ENCODE data around the gene LRRC43.

Gene LRRC43, protein sequence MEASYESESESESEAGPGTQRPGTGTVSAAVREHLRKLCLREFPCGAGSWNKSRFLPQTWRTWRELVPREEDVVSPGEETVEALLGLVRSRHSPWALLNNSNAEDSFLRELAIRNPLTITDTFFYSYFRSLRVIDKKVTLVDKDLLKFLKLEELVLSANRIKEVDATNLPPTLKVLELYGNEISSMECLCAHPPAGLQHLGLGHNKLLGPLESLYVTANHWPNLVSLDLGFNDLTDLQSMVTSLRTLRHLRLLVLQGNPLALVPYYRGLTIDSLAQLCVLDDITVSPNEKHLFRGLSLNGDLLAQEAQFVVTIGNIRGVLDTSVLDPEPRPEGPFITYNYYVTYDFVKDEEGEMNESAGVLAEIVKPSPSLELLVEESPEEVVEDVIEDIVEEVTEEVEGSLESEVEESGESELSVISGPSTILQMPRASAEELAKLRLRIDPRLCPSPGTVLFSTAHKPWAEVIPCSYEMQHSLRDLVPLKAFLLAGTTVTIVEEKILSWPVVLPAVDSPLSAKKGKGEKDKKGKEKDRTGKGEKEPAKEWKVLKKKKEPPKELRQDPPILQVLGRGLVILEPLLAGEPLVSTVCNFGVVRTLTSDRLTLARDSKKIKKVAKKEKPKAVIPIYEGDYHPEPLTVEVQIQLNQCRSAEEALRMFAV
- total RNA-seq, result 0 to 1.4 (median 0) reads per million in 3 donors

DNA sequence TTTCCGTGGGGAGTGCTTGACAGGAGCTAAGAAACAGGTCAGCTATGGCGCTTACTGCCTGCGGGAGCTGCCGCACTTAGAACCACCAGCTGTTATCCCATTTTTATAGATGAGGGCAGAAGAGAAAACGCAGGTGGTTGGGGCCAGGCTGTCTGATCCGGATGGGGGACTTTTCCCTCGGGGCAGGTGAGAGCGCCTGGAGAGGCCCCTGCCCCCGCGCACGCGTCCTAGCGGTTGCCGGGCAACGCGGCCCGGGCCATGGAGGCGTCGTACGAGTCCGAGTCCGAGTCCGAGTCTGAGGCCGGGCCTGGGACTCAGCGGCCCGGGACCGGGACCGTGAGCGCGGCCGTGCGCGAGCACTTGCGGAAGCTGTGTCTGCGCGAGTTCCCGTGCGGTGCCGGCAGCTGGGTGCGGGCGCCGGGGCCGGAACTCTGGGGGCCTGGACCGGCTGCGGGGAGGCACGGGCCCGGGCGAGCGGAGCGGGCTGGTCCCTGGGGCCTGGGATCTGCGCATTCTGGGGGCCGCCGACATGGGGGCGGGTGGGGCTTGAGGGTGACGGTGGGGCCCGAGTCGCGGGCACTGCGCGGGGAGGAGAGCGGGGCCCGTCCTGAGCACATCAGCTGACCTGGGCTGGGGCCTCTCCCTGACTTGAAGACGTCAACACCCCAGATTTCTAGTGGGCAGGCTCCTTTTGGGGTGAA, at the start of gene LRRC43:
Gene LRRC43 (plus strand): TSS at position 237 of the 701 bp plus-strand sequence. CDS start 22 bp downstream, at position 259.
- H3K36me3 ChIP-seq (ENCODE audit: control insufficient read depth, insufficient read depth, low read length), result no peaks in the 10 kb centered on the region
- no peak for DNase-seq
- H3K4me1 ChIP-seq (ENCODE audit: control insufficient read depth, insufficient read depth, low read length, poor library complexity, severe bottlenecking), result peaks cover 6% of the 10 kb centered on the region
- H3K27ac ChIP-seq (ENCODE audit: insufficient read depth, low read length, poor library complexity, severe bottlenecking), result no peak within 1 kb of the TSS
- H3K4me3 ChIP-seq (ENCODE audit: insufficient read depth, low read depth, low read length, poor library complexity, severe bottlenecking), result peak within 1 kb of the TSS; percentile 52
- peaks cover 4% of the 10 kb centered on the region for H3K27me3 ChIP-seq (replicated peaks; ENCODE audit: control insufficient read depth, insufficient read depth, low read length, poor library complexity, severe bottlenecking)
- H3K9me3 ChIP-seq (ENCODE audit: control insufficient read depth, low read length), result no peaks in the 10 kb centered on the region

DNA sequence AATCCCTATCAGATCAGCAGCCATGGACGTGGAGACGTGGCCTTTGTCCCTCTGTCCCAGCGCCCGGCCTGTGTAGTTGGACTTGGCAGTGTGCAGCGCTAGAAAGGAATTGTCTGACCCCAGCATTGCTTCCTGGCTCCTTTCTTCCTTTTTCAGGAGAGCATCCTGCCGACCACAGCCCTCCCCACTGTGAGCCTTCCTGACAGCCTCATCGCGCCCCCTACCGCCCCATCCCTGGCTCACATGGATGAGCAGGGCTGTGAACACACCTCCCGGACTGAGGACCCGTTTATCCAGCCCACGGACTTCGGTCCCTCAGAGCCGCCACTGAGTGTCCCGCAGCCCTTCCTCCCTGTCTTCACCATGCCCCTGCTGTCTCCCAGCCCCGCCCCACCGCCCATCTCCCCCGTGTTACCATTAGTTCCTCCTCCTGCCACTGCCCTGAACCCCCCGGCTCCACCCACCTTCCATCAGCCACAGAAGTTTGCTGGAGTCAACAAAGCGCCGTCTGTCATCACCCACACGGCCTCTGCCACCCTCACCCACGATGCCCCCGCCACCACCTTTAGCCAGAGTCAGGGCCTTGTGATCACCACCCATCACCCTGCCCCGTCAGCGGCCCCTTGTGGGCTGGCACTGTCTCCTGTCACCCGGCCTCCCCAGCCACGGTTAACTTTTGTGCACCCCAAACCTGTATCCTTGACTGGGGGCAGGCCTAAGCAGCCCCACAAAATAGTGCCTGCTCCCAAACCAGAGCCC, 49.6 kb upstream of the LRRC43 start:
- Histone ChIP-seq H3K36me3 (ENCODE audit: control insufficient read depth, insufficient read depth, low read length) (peaks cover 54% of the 10 kb centered on the region), H3K4me1 (ENCODE audit: control insufficient read depth, insufficient read depth, low read length, poor library complexity, severe bottlenecking) (no peaks in the 10 kb centered on the region), H3K27ac (ENCODE audit: insufficient read depth, low read length, poor library complexity, severe bottlenecking) (no peak overlapping the region), H3K4me3 (ENCODE audit: insufficient read depth, low read depth, low read length, poor library complexity, severe bottlenecking) (no peak overlapping the region), H3K27me3 (replicated peaks; ENCODE audit: control insufficient read depth, insufficient read depth, low read length, poor library complexity, severe bottlenecking) (no peaks in the 10 kb centered on the region), H3K9me3 (ENCODE audit: control insufficient read depth, low read length) (no peaks in the 10 kb centered on the region)
- no peak for DNase-seq

DNA sequence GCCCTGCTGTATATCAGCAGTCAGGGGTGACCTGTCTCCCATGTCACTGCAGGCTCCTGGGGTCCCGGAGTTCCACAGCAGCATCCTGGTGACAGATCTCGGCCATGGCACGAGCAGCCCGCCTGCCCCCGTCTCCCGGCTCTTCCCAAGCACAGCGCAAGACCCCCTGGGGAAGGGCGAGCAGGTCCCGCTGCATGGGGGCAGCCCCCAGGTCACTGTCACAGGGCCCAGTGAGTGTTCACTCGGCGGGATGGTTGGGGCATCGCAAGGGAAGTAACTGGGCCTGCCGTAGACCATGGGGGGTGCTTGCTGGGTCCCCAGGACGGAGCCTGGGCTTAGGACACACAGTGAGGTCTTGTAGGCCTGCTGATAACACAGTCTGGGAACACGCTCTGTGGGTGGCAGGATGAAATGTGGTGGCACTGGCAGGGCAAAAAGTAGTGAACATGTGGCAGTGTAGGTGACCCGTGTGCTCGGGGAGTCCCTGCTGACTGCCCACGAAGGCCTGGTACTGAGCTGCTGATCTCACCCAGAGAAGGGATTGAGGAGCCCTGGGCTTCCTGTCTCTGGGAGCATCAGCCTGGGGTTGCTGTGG, 47.4 kb upstream of the LRRC43 start:
- Histone ChIP-seq H3K4me1 (ENCODE audit: control insufficient read depth, insufficient read depth, low read length, poor library complexity, severe bottlenecking) (no peaks in the 10 kb centered on the region), H3K27me3 (replicated peaks; ENCODE audit: control insufficient read depth, insufficient read depth, low read length, poor library complexity, severe bottlenecking) (no peaks in the 10 kb centered on the region), H3K27ac (ENCODE audit: insufficient read depth, low read length, poor library complexity, severe bottlenecking) (no peak overlapping the region), H3K4me3 (ENCODE audit: insufficient read depth, low read depth, low read length, poor library complexity, severe bottlenecking) (no peak overlapping the region), H3K36me3 (ENCODE audit: control insufficient read depth, insufficient read depth, low read length) (peaks cover 41% of the 10 kb centered on the region), H3K9me3 (ENCODE audit: control insufficient read depth, low read length) (no peaks in the 10 kb centered on the region)
- no peak for DNase-seq

DNA sequence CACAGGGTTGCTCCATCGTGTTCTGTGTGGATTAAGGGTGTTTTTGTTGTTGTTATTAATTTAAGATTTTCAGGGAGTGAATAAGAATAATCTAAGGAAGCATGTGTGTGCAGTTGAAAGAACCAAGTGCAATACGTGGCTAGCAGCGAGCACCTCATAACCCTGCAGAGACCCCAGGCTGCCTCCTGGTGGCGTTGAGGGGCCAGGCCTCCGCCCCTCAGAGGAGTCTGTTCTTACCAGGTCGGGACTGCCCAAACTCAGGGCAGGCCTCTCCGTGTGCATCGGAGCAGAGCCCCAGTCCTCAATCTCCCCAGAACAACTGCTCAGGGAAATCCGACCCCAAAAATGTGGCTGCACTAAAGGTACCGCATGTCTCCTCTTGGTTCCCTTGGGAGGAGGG, 45.7 kb upstream of the LRRC43 start:
- Histone ChIP-seq H3K4me1 (ENCODE audit: control insufficient read depth, insufficient read depth, low read length, poor library complexity, severe bottlenecking) (no peaks in the 10 kb centered on the region), H3K36me3 (ENCODE audit: control insufficient read depth, insufficient read depth, low read length) (peaks cover 45% of the 10 kb centered on the region), H3K27me3 (replicated peaks; ENCODE audit: control insufficient read depth, insufficient read depth, low read length, poor library complexity, severe bottlenecking) (no peaks in the 10 kb centered on the region), H3K4me3 (ENCODE audit: insufficient read depth, low read depth, low read length, poor library complexity, severe bottlenecking) (no peak overlapping the region), H3K9me3 (ENCODE audit: control insufficient read depth, low read length) (no peaks in the 10 kb centered on the region), H3K27ac (ENCODE audit: insufficient read depth, low read length, poor library complexity, severe bottlenecking) (no peak overlapping the region)
- no peak for DNase-seq

DNA sequence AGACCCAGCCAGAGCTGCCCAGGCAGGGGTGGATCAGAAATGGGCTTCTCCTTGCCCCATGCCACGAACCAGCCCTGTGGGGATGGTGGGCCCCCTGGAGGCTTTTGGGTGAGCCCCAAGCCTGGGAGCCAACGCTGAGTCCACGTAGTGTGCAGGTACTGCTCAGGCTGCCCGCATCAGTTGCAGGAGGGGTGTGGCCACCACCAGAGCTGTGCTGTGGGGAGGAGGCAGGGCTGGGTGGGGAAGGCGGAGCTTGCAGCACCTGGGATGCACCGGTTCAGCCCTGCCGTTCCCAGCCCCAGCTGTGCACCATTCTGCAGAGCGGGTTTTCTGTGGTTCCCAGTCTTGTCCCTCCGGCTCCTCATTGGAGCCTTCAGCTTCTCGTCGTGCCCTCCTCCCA, 45.2 kb upstream of the LRRC43 start:
- Histone ChIP-seq H3K36me3 (ENCODE audit: control insufficient read depth, insufficient read depth, low read length) (peaks cover 45% of the 10 kb centered on the region), H3K27me3 (replicated peaks; ENCODE audit: control insufficient read depth, insufficient read depth, low read length, poor library complexity, severe bottlenecking) (no peaks in the 10 kb centered on the region), H3K4me1 (ENCODE audit: control insufficient read depth, insufficient read depth, low read length, poor library complexity, severe bottlenecking) (no peaks in the 10 kb centered on the region), H3K4me3 (ENCODE audit: insufficient read depth, low read depth, low read length, poor library complexity, severe bottlenecking) (no peak overlapping the region), H3K9me3 (ENCODE audit: control insufficient read depth, low read length) (no peaks in the 10 kb centered on the region), H3K27ac (ENCODE audit: insufficient read depth, low read length, poor library complexity, severe bottlenecking) (no peak overlapping the region)
- no peak for DNase-seq

DNA sequence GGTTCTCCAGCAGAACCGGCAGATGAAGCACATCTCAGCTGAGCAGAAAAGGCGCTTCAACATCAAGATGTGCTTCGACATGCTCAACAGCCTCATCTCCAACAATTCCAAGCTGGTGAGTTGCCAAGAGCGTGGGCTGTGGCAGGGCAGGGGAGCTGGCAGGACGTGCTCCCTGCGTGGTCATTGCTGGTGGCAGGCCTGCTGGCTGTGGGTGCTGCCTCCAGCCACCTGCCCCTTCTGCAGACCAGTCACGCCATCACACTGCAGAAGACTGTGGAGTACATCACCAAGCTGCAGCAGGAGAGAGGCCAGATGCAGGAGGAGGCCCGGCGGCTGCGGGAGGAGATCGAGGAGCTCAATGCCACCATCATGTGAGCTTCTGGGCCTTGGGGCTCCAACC, 44.7 kb upstream of the LRRC43 start:
- no peak for DNase-seq
- peaks cover 46% of the 10 kb centered on the region for H3K36me3 ChIP-seq (ENCODE audit: control insufficient read depth, insufficient read depth, low read length)

DNA sequence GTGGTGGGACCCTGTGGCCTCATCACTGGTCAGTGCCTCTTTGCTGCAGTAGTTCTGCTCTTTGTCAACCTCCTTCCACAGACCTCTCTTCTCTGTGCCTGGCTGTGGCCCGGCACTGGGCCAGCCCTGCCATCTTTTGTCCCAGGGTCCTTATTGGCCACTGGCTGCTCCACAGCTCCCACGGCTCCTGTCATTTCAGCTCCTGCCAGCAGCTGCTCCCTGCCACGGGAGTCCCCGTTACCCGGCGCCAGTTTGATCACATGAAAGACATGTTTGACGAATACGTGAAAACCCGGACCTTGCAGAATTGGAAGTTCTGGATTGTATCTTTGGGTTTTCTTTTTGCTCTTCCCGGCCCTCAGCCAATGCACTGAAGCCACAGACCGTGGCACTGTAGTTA, 44.3 kb upstream of the LRRC43 start:
- Histone ChIP-seq H3K27me3 (replicated peaks; ENCODE audit: control insufficient read depth, insufficient read depth, low read length, poor library complexity, severe bottlenecking) (no peaks in the 10 kb centered on the region), H3K4me3 (ENCODE audit: insufficient read depth, low read depth, low read length, poor library complexity, severe bottlenecking) (no peak overlapping the region), H3K36me3 (ENCODE audit: control insufficient read depth, insufficient read depth, low read length) (peaks cover 44% of the 10 kb centered on the region), H3K27ac (ENCODE audit: insufficient read depth, low read length, poor library complexity, severe bottlenecking) (no peak overlapping the region), H3K9me3 (ENCODE audit: control insufficient read depth, low read length) (no peaks in the 10 kb centered on the region), H3K4me1 (ENCODE audit: control insufficient read depth, insufficient read depth, low read length, poor library complexity, severe bottlenecking) (no peaks in the 10 kb centered on the region)
- no peak for DNase-seq

More for the DNA sequence above, 44.7 kb upstream of the LRRC43 start:
- H3K4me1 ChIP-seq (ENCODE audit: control insufficient read depth, insufficient read depth, low read length, poor library complexity, severe bottlenecking), result no peaks in the 10 kb centered on the region
- no peak overlapping the region for H3K27ac ChIP-seq (ENCODE audit: insufficient read depth, low read length, poor library complexity, severe bottlenecking)
- no peaks in the 10 kb centered on the region for H3K9me3 ChIP-seq (ENCODE audit: control insufficient read depth, low read length)
- H3K27me3 ChIP-seq (replicated peaks; ENCODE audit: control insufficient read depth, insufficient read depth, low read length, poor library complexity, severe bottlenecking), result no peaks in the 10 kb centered on the region
- no peak overlapping the region for H3K4me3 ChIP-seq (ENCODE audit: insufficient read depth, low read depth, low read length, poor library complexity, severe bottlenecking)

DNA sequence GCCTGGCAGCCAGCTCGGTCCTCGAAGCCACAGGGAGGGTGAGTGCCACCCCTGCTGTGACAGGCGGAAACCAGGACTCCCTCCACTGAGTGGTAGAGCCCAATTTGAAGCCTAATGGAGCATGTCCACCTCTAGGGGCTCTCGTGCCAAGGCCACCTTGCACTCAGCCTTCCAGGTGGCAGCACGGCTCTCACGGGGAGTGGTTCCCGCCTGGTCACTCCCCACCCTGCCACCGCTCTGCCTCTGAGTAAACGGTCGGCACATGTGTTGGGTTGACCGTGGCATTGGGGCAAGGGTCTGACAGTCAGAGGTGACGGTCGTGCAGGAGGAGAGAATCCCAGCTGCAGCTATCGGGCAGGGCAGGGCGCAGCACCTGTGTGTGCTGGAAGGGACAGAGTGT, 43.7 kb upstream of the LRRC43 start:
- Histone ChIP-seq H3K4me3 (ENCODE audit: insufficient read depth, low read depth, low read length, poor library complexity, severe bottlenecking) (no peak overlapping the region), H3K27ac (ENCODE audit: insufficient read depth, low read length, poor library complexity, severe bottlenecking) (no peak overlapping the region), H3K4me1 (ENCODE audit: control insufficient read depth, insufficient read depth, low read length, poor library complexity, severe bottlenecking) (no peaks in the 10 kb centered on the region), H3K36me3 (ENCODE audit: control insufficient read depth, insufficient read depth, low read length) (peaks cover 42% of the 10 kb centered on the region), H3K27me3 (replicated peaks; ENCODE audit: control insufficient read depth, insufficient read depth, low read length, poor library complexity, severe bottlenecking) (no peaks in the 10 kb centered on the region), H3K9me3 (ENCODE audit: control insufficient read depth, low read length) (no peaks in the 10 kb centered on the region)
- no peak for DNase-seq

DNA sequence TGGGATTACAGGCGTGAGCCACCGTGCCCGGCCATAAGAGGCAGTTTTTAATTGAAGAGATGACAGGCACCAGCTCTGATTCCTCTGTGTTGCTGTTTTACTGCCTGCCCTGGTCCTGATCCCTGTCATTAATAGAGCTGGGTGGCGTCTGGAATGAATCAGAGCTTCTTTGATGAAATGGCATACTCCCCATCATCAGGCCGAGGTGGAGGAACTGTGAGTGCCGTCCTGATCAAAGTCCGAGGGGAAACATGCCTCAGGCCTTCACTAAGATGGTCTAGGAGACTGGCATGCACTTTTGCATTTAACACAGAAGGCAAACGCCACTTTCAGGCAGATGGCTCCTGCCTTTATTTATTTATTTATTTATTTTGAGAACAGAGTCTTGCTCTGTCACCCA, 43.0 kb upstream of the LRRC43 start:
- Histone ChIP-seq H3K36me3 (ENCODE audit: control insufficient read depth, insufficient read depth, low read length) (peaks cover 42% of the 10 kb centered on the region), H3K27ac (ENCODE audit: insufficient read depth, low read length, poor library complexity, severe bottlenecking) (no peak overlapping the region), H3K27me3 (replicated peaks; ENCODE audit: control insufficient read depth, insufficient read depth, low read length, poor library complexity, severe bottlenecking) (no peaks in the 10 kb centered on the region), H3K4me3 (ENCODE audit: insufficient read depth, low read depth, low read length, poor library complexity, severe bottlenecking) (no peak overlapping the region), H3K4me1 (ENCODE audit: control insufficient read depth, insufficient read depth, low read length, poor library complexity, severe bottlenecking) (no peaks in the 10 kb centered on the region), H3K9me3 (ENCODE audit: control insufficient read depth, low read length) (no peaks in the 10 kb centered on the region)
- DNase-seq, result no peak
